Sigmoid colon (tissue), 3 donors: ENCODE data around the gene VPS4A.

Source experiments
- POLR2A ChIP-seq, 2 donors: fragments of 450-650 bp; IDR thresholded peaks; one replicate each; pipeline ENCODE4 v1.6.1; 2016; ENCODE audit warnings: antibody characterized with exemption in 2 of 2, mild to moderate bottlenecking in 2 of 2, moderate library complexity in 2 of 2
- TF ChIP-seq, protein P1 (sequence below), 4 experiments: fragments of 450-650 bp in 3 of 4; fragments of 200-600 bp in 1 of 4; IDR thresholded peaks; one replicate each; pipeline ENCODE4 v1.5.1; 2016 to 2019; ENCODE audit warnings: antibody characterized with exemption in 4 of 4, mild to moderate bottlenecking in 3 of 4, moderate library complexity in 2 of 4

DNA sequence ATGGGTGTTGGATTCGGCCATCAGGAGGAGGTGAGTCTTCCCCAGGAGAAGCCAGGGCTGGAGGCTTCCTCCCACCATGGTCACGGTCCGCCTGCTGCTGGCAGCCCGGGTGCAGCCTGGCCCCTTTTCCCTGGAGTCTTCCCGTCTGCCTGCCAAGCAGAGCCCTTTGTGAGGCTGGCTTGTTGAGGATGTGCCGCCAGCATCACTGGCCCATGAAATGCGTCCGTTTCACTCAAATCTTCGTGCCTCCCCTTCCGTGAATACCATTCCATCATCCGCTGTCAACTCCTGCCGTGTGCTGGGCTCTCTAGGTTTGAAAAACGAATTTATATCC, 9.6 kb downstream of the VPS4A start:
- TF ChIP-seq, protein P1, sequence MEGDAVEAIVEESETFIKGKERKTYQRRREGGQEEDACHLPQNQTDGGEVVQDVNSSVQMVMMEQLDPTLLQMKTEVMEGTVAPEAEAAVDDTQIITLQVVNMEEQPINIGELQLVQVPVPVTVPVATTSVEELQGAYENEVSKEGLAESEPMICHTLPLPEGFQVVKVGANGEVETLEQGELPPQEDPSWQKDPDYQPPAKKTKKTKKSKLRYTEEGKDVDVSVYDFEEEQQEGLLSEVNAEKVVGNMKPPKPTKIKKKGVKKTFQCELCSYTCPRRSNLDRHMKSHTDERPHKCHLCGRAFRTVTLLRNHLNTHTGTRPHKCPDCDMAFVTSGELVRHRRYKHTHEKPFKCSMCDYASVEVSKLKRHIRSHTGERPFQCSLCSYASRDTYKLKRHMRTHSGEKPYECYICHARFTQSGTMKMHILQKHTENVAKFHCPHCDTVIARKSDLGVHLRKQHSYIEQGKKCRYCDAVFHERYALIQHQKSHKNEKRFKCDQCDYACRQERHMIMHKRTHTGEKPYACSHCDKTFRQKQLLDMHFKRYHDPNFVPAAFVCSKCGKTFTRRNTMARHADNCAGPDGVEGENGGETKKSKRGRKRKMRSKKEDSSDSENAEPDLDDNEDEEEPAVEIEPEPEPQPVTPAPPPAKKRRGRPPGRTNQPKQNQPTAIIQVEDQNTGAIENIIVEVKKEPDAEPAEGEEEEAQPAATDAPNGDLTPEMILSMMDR (IDR thresholded peaks at IDR 0.05): no peak
- TF ChIP-seq POLR2A (IDR thresholded peaks at IDR 0.05): no peak
